HG03571 (cell line): ENCODE measurements around the gene NLGN4X.
"Not testable (repeated sequence)": the region's sequence is repeated elsewhere in the genome, so short reads cannot be mapped to it uniquely, and the experiment has no call there.

Experiments
- ATAC-seq: cut with Tn5 transposase; IDR thresholded peaks from one replicate; pipeline ENCODE4 v1.9.1; 2021; ENCODE audit not compliant: unreplicated experiment

NLGN4X gene

DNA sequence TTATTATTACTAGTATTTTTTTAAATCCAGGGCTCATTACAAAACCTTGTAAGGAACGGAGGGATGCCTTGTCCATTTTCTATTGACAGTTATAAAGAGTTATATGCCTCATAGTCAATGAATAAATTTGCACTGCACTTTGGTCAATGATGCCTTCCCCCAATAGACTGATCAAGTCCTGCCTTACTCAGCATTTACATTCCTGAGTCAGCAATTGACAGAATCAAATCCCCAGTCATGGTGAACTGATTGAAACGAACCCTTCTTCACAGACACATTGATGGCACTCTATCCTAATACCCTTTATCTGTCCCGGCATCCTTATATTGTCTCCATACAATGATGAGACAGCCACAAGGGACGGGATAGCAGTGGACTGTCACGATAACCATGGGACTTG is 213.2 kb downstream of the NLGN4X start:
- ATAC-seq, result no peak

DNA sequence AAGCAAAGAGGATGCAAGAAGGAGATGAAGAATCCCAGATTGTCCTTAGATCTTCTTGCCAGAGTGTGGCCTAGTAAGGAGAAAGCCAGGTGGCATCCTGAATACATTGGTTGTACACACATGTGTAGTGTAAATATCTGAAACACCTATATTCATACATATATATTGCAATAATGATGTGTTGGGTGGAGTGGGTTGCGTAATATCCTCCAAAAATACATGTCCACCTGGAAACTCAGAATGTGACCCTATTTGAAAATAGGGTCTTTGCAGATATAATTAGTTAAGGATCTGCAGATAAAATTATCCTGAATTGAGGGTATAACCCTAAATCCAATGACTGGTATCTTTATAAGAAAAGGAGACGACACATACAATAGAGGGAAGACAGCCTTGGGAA is 216.3 kb downstream of the NLGN4X start:
- ATAC-seq, result no peak

DNA sequence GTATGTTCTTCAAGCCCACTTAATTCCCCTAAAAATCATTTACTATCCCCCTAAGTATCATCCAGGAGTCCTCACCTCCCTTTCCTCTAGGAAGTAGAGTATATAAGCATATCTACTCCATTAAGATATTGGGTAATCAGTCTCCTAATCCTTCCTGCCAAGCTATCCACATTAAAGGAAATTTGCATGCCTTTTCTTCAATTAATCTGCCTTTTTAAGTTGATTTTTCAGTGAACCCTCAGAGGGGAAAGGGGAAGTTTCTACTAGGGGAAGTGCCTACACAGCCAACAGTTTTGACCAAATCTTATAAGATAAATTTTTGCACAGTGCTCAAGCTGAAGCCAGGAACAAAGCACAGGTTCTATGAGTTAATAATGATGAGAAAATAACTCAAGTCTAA is 222.8 kb downstream of the NLGN4X start:
- ATAC-seq, result no peak

DNA sequence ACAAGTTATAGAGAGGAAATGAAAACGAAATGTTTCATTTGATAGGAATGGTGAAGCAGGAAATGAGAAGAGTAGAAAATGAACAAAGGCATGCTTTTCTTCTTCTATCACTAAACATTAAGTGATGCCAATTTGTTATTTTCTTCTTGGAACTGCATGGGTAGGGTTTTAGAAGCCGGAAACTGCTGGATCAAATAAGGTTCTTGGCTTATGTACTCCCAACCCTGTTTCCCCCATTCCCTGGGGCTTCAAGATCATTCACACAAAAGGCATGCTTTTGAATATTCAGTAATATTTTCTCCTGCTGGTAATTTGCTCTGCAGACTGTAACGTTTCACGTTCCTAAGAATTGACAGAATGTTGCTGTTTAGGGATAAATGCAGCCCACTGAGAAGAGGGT is 224.1 kb downstream of the NLGN4X start:
- ATAC-seq, result no peak

DNA sequence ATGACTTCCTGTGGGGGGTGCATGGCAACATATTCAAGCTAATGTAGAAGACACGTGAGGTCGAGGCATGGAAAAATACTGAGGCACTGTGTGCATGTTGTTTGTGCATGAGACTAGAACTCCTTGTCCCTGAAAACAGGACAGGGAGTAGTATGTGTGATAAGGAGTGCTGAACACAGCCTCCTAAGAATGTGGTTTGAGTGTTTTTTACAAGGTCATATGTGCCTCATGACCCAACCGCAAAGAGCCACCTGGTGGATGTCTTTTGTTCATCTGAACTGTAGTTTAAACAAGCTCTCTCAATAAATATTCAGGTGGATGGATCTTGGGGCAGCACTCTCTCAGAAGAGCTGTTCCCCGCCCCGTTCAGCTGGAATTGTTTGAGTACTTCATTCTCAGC is 226.6 kb downstream of the NLGN4X start:
- ATAC-seq, result no peak

DNA sequence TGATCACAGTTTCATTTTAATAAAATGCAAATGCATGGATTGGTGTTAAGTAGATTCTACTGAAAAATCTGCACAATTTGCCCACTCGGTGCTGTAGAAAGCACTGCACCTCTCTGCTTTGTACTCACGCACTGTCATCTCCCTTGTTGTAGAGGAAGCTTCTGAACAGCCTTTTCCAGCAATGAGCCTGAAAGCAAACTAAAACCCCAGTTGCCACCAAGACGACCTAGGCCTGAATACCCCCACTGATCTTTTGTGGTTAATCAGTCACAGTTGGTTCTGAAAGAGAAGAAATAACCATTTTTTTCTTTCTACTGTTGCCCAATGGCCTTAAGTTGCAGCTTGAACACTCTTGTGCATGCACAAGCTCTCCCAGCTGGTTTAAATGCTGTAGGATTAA is 229.8 kb downstream of the NLGN4X start:
- ATAC-seq, result no peak

DNA sequence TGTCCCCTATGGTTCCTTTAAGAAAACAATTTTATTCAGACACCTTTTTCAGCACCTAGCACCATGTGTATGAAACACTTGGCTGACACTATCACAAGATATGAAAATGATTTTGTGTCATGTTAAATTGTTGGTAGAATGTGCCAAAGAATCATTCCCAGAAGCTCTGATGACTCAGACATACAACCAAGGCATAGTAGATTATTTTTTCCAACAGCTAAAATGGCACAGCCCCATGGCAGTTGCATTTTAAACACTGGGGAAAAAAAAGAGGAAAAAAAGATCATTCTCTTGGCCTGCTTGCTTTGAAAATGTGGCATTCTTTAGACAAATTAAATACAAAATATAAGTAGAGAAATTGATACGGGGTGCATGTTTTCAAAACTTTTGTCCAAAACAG is 230.2 kb downstream of the NLGN4X start:
- ATAC-seq, result no peak

DNA sequence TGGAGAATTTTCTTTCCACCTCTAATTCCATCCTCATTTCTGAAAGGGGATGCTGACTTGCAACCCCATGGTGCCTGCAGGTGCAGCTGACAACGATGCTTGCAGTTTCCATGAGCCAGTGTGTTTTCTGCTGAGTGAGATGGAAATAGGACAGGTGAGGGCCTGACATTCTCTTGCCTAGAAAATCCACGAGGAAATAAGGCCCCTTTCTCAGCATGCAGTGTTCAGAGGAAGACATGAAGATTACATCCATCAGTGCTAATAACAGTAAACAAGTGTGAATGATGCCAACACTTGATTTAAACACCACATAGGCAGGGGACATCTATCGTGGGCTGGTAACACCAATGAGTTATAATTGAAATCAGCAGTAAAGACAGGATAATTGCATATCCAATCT is 237.3 kb downstream of the NLGN4X start:
- ATAC-seq, result no peak

DNA sequence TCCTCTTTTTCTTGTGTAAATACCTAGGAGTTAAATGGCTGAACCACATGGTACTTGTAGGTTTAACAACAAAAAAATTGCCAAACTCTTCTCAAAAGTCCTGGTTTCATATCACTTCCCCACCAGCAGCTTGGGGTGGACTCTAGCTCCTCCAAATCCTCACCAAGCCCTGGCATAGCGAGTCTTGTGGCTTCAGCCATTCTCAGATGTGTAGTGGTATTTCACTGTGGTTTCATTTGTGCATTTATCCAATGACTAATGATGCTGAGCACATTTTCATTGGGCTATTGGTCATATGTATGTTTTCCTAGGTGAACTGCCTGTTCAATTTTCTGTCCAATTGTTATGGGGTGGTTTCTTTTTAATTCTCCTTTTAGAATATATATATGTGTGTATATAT is 249.3 kb downstream of the NLGN4X start:
- no peak for ATAC-seq

DNA sequence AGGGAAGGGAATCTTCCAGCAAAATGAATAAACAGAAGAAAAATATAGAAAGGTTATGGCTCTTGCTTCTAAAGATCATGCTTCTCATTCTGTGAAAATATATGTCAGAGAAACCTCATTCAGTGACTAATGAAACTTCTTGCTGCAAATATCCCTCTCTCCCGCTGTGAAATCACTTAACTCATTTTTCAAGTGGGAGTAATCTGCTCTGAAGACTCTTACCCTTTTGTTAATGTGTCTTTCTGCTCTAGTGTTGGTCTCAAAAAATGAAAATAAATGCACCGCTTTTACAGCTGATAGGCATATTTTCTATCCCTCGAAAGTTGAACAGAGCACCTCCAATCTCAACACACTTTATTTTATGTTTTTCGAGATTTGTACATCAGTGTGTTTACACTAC is 252.3 kb downstream of the NLGN4X start:
- ATAC-seq, result no peak

DNA sequence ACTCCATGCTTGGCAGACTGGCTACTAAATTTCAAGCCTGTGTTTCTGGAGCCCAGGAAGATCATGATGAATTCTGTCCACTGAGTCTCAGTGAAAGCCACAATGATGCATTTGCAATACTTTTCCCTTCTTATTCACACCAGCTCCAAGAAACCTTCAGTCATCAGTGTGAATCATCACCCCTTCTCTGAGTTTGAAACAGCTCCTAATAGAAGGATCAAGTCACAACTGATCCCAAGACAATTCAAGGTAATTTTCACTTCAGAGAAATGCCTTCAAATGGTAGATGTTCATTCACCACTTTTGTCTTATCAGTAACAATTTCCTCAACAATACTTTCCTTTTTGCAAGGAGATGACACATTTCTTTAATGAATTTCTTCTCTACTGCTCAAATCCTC is 257.4 kb downstream of the NLGN4X start:
- no peak for ATAC-seq

DNA sequence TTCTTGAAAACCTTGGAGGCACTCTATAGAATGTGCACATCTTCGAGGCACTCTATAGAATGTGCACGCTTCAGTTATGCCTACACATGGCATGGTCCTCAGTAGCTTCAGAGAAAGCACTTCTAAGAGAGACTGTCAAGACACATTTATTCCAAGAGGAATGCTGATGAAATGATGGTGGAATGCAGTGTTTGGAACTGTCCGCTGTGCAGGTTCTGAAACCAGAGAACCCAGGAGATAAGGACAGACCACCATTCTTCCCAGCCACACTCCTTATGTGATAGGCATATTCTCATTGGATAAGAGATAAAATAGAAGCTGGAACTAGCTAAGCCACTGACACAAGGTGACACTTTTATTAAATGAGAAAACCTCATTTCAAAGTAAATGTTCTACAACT is 263.3 kb downstream of the NLGN4X start:
- ATAC-seq, result no peak

DNA sequence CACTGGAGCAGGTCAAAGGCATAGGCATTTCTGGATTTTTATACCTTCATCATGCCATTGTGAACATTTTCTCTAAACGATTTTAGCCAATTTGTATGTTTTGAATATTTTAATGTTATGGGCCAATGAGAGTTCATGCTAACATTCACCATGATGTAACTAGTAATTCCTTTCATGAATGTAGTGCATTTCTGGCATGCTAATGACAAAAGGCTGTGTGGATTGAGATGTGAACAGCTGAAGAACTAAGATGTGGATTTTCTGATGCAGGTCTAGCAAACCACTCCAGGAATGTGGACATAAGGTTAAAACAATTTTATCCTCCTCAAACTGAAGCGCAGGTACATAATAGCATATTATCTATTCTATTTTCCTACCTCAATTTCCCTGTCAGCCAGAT is 269.4 kb downstream of the NLGN4X start:
- no peak for ATAC-seq

DNA sequence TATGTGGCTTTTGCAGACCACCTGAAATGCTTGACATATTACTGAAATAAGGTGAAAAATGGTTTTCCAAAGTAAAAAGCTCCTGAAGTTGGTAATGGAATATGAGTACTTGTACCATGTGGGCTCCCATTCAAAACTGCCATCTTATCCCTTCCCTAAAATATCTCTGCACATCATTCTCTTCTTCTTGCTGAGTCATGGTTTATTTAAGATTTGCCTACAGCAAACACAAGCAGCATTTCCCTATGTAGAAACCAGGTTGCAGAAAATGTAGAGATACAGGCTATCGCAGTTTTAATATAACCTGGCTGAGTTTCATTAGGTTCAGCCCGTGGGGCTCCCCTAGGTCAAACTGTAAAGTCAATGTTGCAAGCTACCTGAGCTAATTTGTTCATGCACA is 270.1 kb downstream of the NLGN4X start:
- no peak for ATAC-seq

DNA sequence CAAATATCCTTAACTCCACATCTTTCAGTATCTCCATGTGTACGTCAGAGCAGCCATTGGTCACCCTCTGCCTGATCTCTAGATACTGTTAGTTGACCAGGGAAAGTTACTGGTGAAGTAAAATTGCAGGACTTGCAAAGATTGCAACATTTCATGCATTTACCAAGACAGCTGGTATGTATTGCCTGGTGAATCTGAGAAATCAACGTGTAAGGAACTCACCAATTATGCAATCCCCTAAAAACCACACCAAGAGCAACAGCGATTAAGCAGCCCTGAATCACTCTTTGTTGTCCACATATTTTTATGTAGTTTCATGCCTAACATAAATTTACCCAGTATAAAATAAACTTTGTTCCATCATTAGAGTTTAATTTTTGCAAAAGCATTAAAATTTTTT is 271.2 kb downstream of the NLGN4X start:
- ATAC-seq, result no peak

DNA sequence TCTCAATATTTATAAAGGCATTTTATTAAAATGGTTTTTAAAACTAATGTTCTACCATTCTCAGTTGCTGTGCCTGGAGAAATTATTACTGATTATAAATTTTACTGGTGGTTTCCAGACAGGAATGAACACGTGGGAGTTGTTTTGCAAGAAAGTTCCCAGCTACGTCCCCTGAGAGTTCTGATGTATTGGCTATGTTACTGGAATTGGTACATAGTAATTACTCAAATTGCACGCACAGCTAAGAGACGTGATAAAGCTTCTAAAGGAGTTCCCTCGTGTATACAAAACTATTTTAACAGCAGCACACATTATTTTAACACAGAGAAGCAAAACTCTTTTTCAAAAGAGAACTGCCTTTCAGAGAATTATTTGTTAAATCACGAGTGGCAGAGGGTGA is 292.2 kb downstream of the NLGN4X start:
- ATAC-seq, result no peak

DNA sequence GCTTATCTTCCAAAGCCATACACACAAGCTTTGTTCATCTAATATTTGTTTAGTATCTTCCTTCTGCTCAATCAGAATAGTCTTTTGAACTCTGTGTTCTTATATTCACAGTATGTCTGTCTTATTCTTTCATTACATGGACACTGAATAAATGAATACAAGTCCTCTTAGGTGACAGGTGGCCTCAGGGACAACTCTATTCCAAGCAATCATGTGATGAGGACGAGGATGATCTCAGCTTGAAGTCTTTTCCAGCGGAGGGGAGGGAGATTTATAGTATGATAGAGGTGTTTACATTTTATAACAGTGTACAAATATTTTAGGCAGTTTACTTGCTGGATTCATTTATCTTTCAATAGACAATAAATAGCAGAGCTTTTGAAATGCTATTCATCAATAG is 300.4 kb downstream of the NLGN4X start:
- no peak for ATAC-seq

DNA sequence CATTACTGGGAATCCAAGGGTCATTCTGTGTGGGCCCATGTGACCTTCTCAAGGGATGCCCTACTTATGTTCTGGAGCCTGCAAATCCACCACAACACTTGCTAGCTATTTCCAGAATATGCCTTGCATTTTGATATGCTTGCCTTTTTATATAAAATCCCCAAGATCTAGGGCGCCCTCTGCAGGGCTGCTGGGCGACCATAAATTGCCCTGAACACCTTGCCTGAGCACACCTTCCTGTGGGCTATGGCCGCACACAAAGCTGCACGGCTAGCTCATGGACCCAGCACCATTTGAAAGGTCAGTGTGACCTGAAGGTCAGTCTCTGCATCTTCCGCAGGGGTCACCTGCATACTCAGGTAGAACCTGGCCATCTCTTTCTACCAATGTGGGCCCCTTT is 311.7 kb downstream of the NLGN4X start:
- no peak for ATAC-seq

DNA sequence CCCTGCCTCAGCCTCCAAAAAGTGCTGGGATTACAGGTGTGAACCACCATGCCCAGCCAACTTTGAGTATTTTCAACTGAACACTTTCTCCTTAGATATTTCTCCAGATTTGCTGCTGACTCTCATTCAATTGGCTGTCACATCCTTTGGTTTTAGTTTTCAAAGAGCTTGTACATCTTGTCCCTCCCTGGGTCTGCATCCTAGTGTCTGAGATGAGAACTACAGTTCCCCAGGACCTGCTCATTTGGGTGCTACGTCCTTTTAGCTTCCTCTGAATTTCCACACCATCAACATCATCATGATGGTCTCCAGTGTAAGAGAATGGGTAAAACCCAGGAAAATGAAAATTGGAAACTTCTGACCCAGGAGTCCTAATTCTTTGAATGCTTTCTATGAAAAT is 312.9 kb downstream of the NLGN4X start:
- no peak for ATAC-seq

DNA sequence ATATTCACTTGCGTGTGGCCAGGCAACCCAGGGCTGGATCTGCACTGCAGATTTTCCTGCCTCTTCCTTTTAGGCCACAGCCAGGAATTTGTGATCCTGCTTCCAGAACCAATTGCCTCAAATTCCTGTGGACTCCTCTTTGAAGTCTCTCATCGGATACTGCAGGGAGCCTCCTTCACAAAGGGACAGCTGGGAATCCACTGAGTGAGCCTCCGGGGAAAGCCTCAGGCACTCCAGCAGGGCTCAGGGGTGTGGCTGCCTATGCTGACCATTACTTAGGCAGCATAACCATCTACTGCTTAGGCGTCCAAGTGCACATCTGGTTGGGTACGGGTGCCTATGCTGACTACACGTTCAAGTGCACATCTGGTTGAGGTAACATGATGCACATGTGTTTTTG is 321.5 kb downstream of the NLGN4X start:
- ATAC-seq, result no peak

DNA sequence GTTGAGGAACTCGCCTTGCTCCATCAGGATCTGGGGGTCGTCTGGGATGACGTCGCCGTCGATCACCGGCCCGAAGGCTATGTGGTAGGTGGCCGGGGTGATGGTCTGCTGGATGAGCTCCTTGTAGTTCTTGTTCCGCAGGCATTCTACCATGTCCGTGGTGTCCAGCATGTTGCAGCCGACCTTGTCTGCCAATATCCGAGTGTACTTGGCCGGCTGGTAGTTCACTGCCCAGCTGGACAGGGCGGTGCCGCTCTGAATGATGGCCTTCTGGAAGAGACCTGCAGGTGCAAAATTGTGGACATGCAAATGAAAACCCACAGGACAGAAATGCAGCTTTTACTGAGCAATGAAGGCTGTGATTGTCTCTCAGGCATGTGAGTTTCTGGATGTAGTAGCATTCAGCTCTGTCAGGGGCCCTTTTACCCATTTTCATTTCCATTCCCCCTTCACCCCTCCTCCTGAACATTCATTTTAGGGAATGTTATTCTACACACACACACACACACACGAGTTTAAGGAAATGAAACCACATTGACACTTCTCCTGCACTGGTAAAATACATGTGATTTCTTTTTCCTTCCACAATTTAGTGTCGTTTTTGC is 325.0 kb downstream of the NLGN4X start:
- not testable (repeated sequence) for ATAC-seq

DNA sequence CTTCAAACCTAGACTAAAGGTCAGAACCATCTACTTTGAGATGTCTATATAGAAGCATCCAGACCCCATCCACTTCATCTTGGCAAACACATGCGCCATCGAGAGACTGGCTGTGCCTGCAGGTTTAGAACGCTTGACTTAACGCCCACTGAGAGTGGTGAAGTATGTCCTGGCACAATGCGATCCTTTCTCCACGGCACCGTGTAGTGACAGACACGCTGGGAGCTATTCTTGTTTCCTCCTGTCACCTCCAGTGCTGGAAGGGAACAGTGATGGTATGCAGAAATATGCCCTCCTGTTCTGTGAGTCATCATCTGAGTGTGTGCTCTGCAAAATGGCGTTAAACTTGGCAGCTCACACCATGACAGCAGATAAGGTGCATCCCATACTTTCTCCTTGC is 330.2 kb downstream of the NLGN4X start:
- no peak for ATAC-seq

DNA sequence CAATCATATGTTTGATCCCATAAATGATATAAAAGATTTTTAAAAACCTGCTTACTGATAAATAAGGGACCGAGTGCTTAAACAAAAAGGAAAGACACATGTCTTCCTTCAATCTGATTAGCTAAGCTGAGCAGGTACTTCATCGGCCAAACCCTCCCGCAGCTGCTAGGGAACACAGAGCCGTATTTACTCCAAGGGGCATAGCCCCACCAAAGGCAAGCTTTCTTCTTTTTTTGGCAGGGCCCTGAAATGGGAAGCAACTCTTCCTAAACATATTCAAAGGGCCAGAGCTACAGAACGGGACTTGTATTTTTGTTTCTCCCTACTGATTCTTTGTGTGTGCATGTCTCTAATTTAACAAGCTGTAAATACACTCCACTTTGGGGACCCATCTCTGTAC is 337.3 kb downstream of the NLGN4X start:
- no peak for ATAC-seq
